ENCODE results near the gene LRFN4. TPM values are rescaled to one million over a fixed set of nuclear protein-coding genes. Genes with fewer than 3 reads are reported as not detected.

LRFN4 gene
- total RNA-seq, 2 donors from 2014 or later: 20.7 to 51.7 TPM

GRCh38 chr11:66885950-66886440 is 29.1 kb downstream of the LRFN4 start:
- no peaks in the 10 kb centered on the region for H3K27me3 ChIP-seq
- DNase-seq: no peak
- no peaks in the 10 kb centered on the region for H3K36me3 ChIP-seq
- intact Hi-C loops (cut with DNase I): no loop called here
- no peak overlapping the region for H3K27ac ChIP-seq
- no peak overlapping the region for H3K9ac ChIP-seq (ENCODE audit: low read depth in 2 of 2, low read length in 2 of 2)
- H3K4me3 ChIP-seq: no peak overlapping the region
- H3K4me1 ChIP-seq: no peaks in the 10 kb centered on the region
- TF ChIP-seq CTCF (IDR thresholded peaks at IDR 0.05): no peak
- H3K9me3 ChIP-seq: no peaks in the 10 kb centered on the region

- DNase-seq: no peak
- H3K9ac ChIP-seq (ENCODE audit: low read depth in 2 of 2, low read length in 2 of 2): no peak overlapping the region
Observed at GRCh38 chr11:66886671-66887221, 29.9 kb downstream of the LRFN4 start.

GRCh38 chr11:66887526-66887925 is 30.7 kb downstream of the LRFN4 start:
- Histone ChIP-seq H3K9ac (ENCODE audit: low read depth in 2 of 2, low read length in 2 of 2) (no peak overlapping the region), H3K9me3 (no peaks in the 10 kb centered on the region), H3K27ac (no peak overlapping the region), H3K4me3 (no peak overlapping the region), H3K4me1 (no peaks in the 10 kb centered on the region), H3K36me3 (no peaks in the 10 kb centered on the region), H3K27me3 (no peaks in the 10 kb centered on the region)
- TF ChIP-seq CTCF (IDR thresholded peaks at IDR 0.05): no peak
- no peak for DNase-seq
- intact Hi-C loops (cut with DNase I): no loop called here

More at GRCh38 chr11:66886671-66887221, 29.9 kb downstream of the LRFN4 start:
- no peaks in the 10 kb centered on the region for H3K36me3 ChIP-seq
- no peaks in the 10 kb centered on the region for H3K9me3 ChIP-seq
- TF ChIP-seq CTCF (IDR thresholded peaks at IDR 0.05): no peak
- H3K4me3 ChIP-seq: no peak overlapping the region
- no peaks in the 10 kb centered on the region for H3K27me3 ChIP-seq
- intact Hi-C loops (cut with DNase I): no loop called here
- no peaks in the 10 kb centered on the region for H3K4me1 ChIP-seq
- H3K27ac ChIP-seq: no peak overlapping the region

- Histone ChIP-seq H3K9ac (ENCODE audit: low read depth in 2 of 2, low read length in 2 of 2) (no peak overlapping the region), H3K27ac (no peak overlapping the region), H3K4me1 (no peaks in the 10 kb centered on the region), H3K27me3 (no peaks in the 10 kb centered on the region), H3K36me3 (no peaks in the 10 kb centered on the region), H3K9me3 (no peaks in the 10 kb centered on the region), H3K4me3 (no peak overlapping the region)
- DNase-seq: no peak
- intact Hi-C loops (cut with DNase I): no loop called here
- TF ChIP-seq CTCF (IDR thresholded peaks at IDR 0.05): no peak
Observed at GRCh38 chr11:66888282-66888681, 31.4 kb downstream of the LRFN4 start.

GRCh38 chr11:66889960-66890359 is 33.1 kb downstream of the LRFN4 start:
- H3K9me3 ChIP-seq: no peaks in the 10 kb centered on the region
- no peaks in the 10 kb centered on the region for H3K27me3 ChIP-seq
- H3K27ac ChIP-seq: no peak overlapping the region
- H3K9ac ChIP-seq (ENCODE audit: low read depth in 2 of 2, low read length in 2 of 2): no peak overlapping the region
- intact Hi-C loops (cut with DNase I): no loop called here
- H3K4me3 ChIP-seq: no peak overlapping the region
- no peaks in the 10 kb centered on the region for H3K36me3 ChIP-seq
- TF ChIP-seq CTCF (IDR thresholded peaks at IDR 0.05): no peak
- no peak for DNase-seq
- no peaks in the 10 kb centered on the region for H3K4me1 ChIP-seq
